ENCODE results near the gene BPHL.

Gene BPHL

DNA sequence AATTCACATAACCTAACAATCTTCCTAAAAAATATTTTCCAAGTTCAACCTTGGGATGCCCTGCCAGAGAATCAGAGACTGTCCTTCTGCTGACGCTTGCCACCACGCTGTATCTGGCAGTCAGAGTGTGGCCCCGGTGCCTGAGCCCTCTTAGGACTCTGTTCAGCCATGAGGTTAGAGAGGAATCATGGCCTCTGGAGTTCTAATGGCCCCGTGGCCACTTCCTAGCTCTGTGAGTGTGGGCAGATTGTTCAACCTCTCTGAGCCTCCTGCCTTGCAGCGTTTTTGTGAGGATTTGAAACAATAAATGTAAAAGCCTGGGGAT lies 2.2 kb downstream of the BPHL start:
- in situ Hi-C loops (cut with MboI; ENCODE audit: low sequenced_read_pairs) = loop anchor here (10.0 kb wide), 1 partner anchor 134 kb away; the partner anchor contains the start of gene PSMG4

- in situ Hi-C loops (cut with MboI; ENCODE audit: low sequenced_read_pairs) = loop anchor here (10.0 kb wide), 1 partner anchor 132 kb away; the partner anchor contains the start of gene PSMG4
Measured at GRCh38 chr6:3122823-3123182, 4.3 kb downstream of the BPHL start.

DNA sequence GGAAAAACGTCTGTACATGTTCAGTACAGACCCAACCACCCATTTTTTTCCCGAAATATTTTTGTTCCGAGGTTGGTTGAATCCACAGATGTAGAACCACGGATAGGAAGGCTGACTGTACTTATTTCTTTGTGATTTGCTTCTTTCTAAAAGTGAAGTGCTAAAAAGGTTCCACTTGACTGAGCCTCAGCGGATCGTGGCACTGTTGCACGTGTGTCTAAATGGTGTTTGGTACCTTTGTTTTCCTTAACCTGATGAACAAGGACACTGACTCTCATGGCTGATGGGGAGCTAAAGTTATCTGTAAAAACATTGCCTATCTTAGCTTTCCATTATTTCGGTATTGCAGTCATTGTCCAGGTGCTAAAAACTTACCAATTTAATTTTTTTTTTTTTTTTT lies 6.2 kb downstream of the BPHL start:
- in situ Hi-C loops (cut with MboI; ENCODE audit: low sequenced_read_pairs) = loop anchor here (10.0 to 25.0 kb wide), 2 partner anchors 130 to 613 kb away; partner anchors contain the start of gene PSMG4

DNA sequence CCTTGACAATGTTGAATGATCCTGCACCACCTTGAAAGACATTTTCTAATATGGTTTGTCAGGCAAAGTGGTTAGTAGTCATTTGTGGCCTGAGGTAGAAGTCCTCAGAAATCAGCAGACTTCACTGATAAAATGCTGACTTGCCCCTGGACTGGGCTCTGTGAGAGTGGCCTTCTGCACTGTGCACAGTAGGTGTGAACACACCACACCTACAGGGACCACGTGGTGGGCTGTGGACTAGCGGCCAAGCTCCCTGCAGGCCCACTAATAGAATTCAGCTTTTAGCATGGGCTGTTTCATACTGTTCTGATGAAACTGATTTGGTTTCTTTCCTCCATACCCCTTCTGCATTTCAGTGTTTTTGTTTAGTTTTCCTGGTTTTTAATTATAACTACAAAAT lies 7.3 kb downstream of the BPHL start:
- in situ Hi-C loops (cut with MboI; ENCODE audit: low sequenced_read_pairs) = loop anchor here (10.0 to 25.0 kb wide), 2 partner anchors 129 to 611 kb away; partner anchors contain the start of gene PSMG4

DNA sequence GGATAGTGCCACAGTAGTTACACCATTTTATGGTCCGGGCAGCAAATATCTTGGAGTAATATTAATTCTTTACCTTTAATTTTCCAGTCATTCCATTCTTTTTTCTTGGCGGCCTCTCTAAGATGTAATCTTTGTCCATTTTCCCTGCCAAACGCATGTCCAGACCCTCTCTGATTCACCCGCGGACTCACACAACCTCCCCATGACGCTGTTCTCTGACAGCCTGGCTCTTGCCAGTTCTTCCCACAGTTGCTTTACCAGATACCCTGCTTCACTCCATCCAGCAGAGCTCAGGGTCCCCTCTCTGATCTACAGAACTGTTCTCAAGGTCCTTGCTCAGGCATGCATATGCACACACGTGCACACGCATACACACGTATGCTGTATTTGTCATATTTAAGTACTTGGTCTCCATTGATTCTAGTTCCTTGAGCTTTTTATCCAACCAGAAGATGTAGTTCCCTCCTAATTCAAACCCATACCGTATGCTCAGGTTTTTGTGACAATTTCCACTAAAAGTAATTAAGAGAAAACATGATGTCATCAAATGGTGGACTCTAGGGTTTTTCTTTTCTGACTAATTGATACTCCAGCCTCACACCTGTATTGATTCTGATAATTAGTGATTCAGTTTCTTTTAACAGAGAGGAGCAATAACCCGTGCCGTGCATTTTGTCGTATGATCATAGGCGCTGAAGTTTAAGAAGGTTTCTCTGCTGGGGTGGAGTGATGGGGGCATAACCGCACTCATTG lies 10.0 kb downstream of the BPHL start:
- in situ Hi-C loops (cut with MboI; ENCODE audit: low sequenced_read_pairs) = loop anchor here (10.0 to 25.0 kb wide), 2 partner anchors 126 to 609 kb away; partner anchors contain the start of gene PSMG4

- in situ Hi-C loops (cut with MboI; ENCODE audit: low sequenced_read_pairs) = loop anchor here (25.0 kb wide), 1 partner anchor 606 kb away; no protein-coding TSS in a partner anchor
Measured at GRCh38 chr6:3131695-3132094, 13.2 kb downstream of the BPHL start.

GRCh38 chr6:3133515-3133914 lies 15.0 kb downstream of the BPHL start:
- in situ Hi-C loops (cut with MboI; ENCODE audit: low sequenced_read_pairs) = loop anchor here (25.0 kb wide), 1 partner anchor 604 kb away; no protein-coding TSS in a partner anchor

DNA sequence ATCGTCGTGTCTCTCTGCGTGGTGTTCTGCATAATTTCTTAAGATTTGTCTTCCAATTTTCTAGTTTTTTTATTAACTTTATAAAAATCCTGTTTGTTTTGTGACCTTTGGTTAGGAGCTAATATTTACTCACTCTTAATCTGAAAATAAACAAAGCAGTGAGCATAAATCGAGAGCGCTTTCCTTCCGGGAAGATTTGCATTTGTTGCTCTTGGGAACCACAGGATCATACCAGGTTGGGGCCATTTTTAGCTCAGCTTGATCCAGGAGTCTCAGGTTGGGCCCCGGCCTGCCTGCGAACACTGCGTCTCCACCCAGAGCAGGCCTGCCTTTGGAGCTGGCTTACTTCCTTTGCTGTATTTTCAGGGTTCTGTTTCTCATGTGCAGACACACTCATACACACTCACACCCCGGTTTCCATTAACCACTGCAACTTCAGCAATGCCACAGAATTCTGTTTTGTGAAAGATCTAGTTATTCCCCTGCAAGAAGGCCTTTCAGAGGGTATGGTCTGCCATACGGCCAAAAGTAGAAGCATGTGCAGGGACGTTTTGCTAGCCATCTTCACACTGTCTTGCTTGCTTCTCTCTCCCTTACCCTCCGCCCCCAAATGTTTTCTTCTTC lies 17.3 kb downstream of the BPHL start:
- in situ Hi-C loops (cut with MboI; ENCODE audit: low sequenced_read_pairs) = loop anchor here (25.0 kb wide), 1 partner anchor 602 kb away; no protein-coding TSS in a partner anchor

DNA sequence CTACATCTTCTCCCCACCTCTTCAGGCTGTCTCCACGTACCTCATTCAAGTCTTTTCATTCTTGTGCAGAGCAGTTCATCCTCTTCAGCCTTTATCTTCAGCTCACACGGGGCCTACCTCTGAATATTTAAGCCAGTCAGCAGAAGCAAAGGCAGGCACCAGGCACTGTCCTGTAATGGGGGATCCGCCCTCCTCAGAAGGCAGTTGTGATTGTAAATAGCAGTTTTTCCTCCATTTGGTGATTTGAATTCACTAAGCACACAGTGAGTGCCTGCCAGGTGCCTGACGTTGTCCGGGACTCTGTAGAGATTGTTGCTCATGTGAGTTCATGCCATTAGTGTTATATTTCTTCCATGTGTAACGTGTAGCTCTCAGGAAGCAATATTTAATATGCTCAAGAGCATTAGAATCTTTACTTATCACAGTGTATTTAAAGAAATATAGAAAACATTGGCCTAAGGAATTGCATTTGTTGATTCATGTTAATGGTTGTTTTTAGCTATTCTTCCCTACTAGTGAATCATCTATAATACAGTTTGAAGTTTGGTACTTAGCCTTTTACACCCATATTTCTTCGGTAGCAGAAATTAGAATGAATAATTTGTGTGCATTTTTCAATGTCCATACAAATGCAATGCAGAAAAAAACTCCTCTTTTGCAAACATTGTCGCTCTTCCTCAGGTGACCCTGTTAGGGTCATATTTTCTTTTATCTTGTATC lies 17.9 kb downstream of the BPHL start:
- in situ Hi-C loops (cut with MboI; ENCODE audit: low sequenced_read_pairs) = loop anchor here (25.0 kb wide), 1 partner anchor 601 kb away; no protein-coding TSS in a partner anchor

DNA sequence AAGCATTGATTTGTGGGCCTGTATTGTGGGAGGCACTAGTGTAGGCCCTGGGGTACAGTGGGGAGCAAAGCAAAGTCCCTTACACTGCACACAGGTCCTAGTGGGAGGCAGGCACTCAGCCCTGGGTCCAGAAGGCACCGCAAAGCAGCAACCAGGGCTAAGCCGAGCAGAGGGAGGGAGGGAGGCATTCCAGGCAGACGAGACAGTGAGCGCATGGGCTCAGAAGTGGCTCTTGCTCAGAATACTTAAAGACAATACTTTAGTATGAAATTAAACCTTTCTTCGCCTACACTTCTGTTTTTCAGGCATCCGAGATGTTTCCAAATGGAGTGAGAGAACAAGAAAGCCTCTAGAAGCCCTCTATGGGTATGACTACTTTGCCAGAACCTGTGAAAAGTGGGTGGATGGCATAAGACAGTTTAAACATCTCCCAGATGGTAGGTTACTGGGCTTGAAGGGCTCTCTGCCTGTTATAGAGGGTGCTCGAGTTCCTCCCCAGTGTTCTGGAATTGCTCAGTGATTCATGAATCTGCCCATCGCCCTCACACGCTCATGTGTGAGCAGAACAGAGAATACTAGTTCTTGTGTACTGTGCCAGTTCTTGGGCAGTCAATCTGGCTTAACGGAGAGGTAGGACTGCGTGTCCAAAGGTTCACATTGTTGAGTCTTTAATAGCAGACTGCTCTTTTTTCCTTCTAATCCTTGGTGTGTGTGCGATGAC lies 18.7 kb downstream of the BPHL start:
- in situ Hi-C loops (cut with MboI; ENCODE audit: low sequenced_read_pairs) = loop anchor here (25.0 kb wide), 1 partner anchor 600 kb away; no protein-coding TSS in a partner anchor

DNA sequence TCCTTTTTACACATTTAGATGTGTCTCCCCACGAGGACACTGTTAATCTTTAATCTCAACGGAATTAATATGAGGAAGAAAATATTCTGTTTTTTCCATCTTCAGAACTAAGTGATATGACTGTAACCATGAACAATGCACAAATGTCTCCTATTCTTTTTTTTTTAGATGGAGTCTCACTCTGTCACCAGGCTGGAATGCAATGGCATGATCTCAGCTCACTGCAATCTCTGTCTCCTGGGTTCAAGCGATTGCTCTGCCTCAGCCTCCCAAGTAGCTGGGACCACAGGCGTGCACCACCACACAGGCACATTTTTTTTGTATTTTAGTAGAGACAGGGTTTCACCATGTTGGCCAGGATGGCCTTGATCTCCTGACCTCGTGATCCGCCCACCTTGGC lies 19.4 kb downstream of the BPHL start:
- in situ Hi-C loops (cut with MboI; ENCODE audit: low sequenced_read_pairs) = loop anchor here (25.0 kb wide), 1 partner anchor 599 kb away; no protein-coding TSS in a partner anchor

DNA sequence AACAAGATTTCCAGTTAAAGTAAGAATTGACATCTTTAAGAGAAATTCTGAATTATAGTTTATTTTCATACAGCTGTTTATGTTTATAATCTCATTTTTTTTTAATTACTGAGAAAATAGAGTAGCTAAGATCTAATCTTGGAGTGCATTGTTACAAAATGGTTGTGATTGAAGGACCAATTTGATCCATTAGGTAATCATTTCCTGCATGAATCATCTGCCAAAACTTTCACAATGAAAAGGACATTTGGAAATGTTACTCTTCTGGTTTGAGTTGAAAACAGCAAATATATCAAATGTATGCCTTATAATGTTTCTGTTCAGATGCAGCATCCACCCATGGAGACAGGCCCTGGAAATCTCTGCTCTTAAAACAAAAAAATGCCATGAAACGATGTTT lies 19.8 kb downstream of the BPHL start:
- in situ Hi-C loops (cut with MboI; ENCODE audit: low sequenced_read_pairs) = loop anchor here (25.0 kb wide), 1 partner anchor 599 kb away; no protein-coding TSS in a partner anchor

GRCh38 chr6:3139090-3139903 lies 20.8 kb downstream of the BPHL start:
- in situ Hi-C loops (cut with MboI; ENCODE audit: low sequenced_read_pairs) = loop anchor here (25.0 kb wide), 1 partner anchor 598 kb away; no protein-coding TSS in a partner anchor

DNA sequence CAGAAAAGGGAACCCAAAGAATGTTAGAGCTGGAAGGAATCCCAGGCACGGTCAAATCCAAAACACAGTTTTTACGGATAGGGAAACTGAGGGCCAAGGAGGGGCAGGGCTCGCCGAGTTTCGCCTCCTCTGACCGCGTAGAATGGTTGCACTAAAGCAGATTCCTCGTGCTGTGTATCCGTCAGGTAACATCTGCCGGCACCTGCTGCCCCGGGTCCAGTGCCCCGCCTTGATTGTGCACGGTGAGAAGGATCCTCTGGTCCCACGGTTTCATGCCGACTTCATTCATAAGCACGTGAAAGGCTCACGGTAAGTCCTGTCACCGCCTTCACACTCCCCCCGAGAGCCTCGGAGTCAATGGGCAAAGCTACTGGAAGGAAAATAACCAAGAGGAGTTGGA lies 21.7 kb downstream of the BPHL start:
- in situ Hi-C loops (cut with MboI; ENCODE audit: low sequenced_read_pairs) = loop anchor here (25.0 kb wide), 1 partner anchor 597 kb away; no protein-coding TSS in a partner anchor

DNA sequence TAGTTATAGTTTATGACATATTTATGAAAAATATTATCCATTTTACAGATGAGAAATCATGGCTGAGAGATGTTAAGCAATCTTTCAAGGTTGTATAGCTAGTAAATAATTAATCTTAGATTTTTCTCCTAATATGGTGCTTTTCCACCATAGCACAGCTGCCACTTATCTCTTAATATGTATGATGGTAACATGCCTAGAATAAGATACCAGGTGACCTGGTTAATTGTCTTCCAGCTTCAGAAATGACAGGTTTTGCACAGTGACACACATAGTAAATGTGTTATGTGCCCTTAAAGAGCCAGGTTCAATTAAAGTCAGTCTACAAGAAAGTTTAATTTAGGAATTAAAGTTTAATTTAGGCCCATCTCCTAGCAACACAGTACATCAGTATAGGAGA lies 24.0 kb downstream of the BPHL start:
- in situ Hi-C loops (cut with MboI; ENCODE audit: low sequenced_read_pairs) = loop anchor here (25.0 kb wide), 1 partner anchor 595 kb away; no protein-coding TSS in a partner anchor

DNA sequence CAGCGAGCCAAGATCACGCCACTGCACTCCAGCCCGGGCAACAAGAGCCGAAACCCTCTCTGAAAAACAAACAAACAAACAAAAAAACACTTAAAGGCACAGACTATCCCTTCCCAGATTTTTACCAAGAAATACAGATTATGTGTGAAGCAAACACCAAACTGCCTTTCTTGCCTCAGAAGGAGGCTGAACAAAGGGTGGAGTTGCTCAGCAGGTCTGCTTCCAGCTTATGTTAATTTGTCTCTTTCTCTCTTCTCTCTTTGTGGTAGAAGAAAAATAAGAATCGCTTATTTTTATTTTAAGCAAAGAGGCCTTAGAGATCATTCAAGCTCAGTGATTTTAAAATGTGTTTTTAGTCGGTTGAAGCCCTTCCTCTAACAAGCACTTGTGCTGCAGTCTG lies 24.6 kb downstream of the BPHL start:
- in situ Hi-C loops (cut with MboI; ENCODE audit: low sequenced_read_pairs) = loop anchor here (25.0 kb wide), 1 partner anchor 594 kb away; no protein-coding TSS in a partner anchor

DNA sequence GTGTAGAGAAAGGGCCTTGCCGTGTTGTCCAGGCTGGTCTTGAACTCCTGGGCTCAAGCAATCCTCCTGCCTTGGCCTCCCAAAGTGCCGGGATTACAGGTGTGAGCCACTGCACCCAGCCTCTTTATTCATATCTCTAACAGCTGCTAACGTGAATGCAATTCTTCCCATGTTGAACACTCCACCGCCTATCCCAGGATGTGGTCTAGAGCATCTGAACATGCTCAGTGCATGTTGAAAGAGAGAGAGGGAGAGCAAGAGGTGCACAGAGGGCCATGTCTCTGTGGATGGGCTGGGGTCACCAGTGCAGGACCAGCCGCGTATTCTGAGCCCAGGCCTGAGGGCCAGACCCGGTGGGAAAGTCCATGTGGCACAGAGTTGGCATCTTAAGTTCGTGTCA lies 26.1 kb downstream of the BPHL start:
- in situ Hi-C loops (cut with MboI; ENCODE audit: low sequenced_read_pairs) = loop anchor here (25.0 kb wide), 1 partner anchor 593 kb away; no protein-coding TSS in a partner anchor

DNA sequence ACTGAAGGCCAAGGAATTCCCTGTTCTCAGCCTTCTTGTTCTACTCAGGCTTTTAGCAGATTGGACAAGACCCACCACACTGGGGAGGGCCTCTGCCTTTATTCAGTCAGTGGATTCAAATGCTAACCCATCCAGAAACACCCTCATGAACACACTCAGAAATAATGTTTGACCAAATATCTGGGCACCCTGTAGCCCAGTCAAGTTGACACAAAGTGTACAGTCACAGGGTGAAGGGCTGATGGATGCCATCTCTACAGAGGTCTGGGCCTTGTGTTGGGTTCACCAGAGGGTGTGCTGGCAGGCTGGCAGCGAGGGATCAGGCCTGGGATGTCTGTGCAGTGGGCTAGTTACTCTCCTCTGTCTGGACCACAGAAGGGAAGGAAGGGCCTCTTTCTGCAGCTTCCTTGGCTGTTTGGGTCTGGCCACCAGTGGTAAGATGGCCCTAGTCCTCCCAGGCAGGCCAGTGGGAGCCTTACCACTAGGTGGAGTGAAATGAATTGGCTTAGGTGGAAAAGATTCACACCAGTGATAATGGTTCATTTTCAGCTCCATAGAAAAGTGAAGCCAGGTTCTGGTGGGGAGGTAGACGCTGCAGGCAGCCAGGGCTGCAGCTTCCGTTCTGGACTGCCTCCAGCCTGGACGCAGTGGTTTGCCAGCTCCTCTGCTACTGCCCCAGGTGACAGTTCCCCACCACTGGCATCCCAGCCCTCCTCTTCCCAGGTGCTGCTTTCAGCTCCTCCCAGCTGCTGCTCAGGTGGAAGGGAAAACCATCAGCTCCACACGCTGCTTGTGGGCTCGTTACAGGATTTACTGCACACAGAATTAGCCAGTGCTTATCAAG lies 29.6 kb downstream of the BPHL start:
- in situ Hi-C loops (cut with MboI; ENCODE audit: low sequenced_read_pairs) = loop anchor here (25.0 kb wide), 1 partner anchor 589 kb away; no protein-coding TSS in a partner anchor

Measured in HL-60/S4 (cell line).